Thyroid gland (tissue), 4 donors: Measurements from ENCODE around the gene PAM. TPM values are rescaled to one million over a fixed set of nuclear protein-coding genes. Genes with fewer than 3 reads are reported as not detected.

Experiments
- DNase-seq, 2 donors: peaks; one replicate each; pipeline ENCODE4 v3.0.0-alpha.2; 2019
- H3K27ac ChIP-seq, 3 donors: fragments of 200-600 bp; sonication (generic); 1 replicate in 2 of 3; 2 replicates in 1 of 3; pipeline ENCODE4 v1.5.1; 2016 to 2019; ENCODE audit warnings: mild to moderate bottlenecking in 1 of 3, moderate library complexity in 1 of 3
- H3K27me3 ChIP-seq: fragments of 200-600 bp; sonication (generic); one replicate; pipeline ENCODE4 v1.5.1; 2019
- H3K36me3 ChIP-seq, 2 donors: fragments of 200-600 bp; sonication (generic); one replicate each; pipeline ENCODE4 v1.5.1; 2016 to 2019
- H3K4me1 ChIP-seq, 2 donors: fragments of 200-600 bp; sonication (generic); one replicate each; pipeline ENCODE4 v1.5.1; 2017 to 2019
- H3K4me3 ChIP-seq, 3 donors: fragments of 200-600 bp; sonication (generic); replicated peaks in 1 of 3; 1 replicate in 2 of 3; 2 replicates in 1 of 3; pipeline ENCODE4 v1.5.1; 2016; ENCODE audit warnings: mild to moderate bottlenecking in 1 of 3
- H3K9me3 ChIP-seq: fragments of 200-600 bp; sonication (generic); one replicate; pipeline ENCODE4 v1.5.1; 2017
- POLR2A ChIP-seq, 2 donors: fragments of 450-650 bp; IDR thresholded peaks; one replicate each; pipeline ENCODE4 v1.6.1; 2017; ENCODE audit warnings: antibody characterized with exemption in 2 of 2, mild to moderate bottlenecking in 2 of 2, moderate library complexity in 1 of 2
- WGBS, 2 donors: methylation state at CpG; one replicate each; pipeline ENCODE4 v1.1.5; 2017; 5-methylcytosine and 5-hydroxymethylcytosine counted together
- intact Hi-C: fragments of 100-400 bp; cut with DNase I; formaldehyde crosslinking; loops from one replicate; pipeline ENCODE4 v1.15.1; 2023
- total RNA-seq, 4 donors: library from RNA; depleted of rRNA; stranded (reverse); fragments of >200 nt; gene quantifications; one replicate each; pipeline ENCODE4 v1.2.3, GENCODE V29; 2016
- TF ChIP-seq, protein P1 (sequence below), 6 experiments: fragments of 200-600 bp in 3 of 6; fragments of 450-650 bp in 3 of 6; sonication (generic) in 3 of 6; IDR thresholded peaks; one replicate each; pipeline ENCODE4 v1.5.1; 2016 to 2019; ENCODE audit warnings: antibody characterized with exemption in 6 of 6, mild to moderate bottlenecking in 2 of 6, inconsistent platforms in 1 of 6, moderate library complexity in 1 of 6

The PAM gene
- total RNA-seq, 4 donors from 2014 or later = 175 to 250 (median 202) TPM

DNA sequence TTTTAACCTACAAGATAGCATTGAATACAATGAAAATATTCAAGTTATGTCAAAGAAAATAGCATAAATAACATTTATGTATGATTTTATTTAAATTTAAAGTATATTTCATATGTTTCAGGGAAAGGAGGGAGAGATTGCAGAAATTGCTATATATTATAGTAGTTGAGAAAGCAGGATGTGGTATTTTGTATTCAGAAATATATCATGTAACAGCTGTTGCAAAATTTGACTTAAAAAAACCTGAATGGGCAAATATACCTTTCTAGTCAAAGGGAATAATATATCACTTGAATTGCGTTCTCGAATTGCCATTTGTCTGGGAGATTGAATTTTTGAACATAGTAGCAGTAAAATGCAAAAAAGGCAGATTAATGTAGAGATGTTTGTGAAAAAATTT, 80.6 kb downstream of the PAM start:
- 85 to 93% methylated on average over 2 of the region's 2 CpGs for WGBS, 2 donors
- no peaks in the 10 kb centered on the region for H3K4me1 ChIP-seq

DNA sequence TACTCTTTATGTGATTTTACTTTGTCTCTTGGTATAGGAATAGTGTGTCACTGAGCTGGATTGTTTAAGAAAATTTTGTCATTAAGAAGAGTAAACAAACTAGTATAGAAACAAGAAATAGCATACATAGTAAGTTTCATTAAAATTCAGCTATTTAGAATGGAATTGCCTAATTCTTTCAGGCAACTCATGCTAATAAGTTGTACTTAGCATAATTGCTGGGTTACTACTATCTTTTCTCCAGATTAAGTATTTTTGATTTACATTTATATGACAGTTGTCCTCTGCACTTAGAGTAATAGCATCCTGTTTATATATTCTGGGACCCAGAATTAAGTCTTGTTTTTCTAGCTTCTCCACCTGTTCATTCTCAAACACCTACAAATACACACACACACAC, 85.9 kb downstream of the PAM start:
- Histone ChIP-seq H3K36me3 (no peaks in the 10 kb centered on the region), H3K27ac (no peak overlapping the region), H3K4me1 (no peaks in the 10 kb centered on the region), H3K27me3 (no peaks in the 10 kb centered on the region), H3K9me3 (no peaks in the 10 kb centered on the region), H3K4me3 (no peak overlapping the region)
- intact Hi-C loops = no loop called here
- no peak for TF ChIP-seq POLR2A (IDR thresholded peaks at IDR 0.05)
- TF ChIP-seq, protein P1, sequence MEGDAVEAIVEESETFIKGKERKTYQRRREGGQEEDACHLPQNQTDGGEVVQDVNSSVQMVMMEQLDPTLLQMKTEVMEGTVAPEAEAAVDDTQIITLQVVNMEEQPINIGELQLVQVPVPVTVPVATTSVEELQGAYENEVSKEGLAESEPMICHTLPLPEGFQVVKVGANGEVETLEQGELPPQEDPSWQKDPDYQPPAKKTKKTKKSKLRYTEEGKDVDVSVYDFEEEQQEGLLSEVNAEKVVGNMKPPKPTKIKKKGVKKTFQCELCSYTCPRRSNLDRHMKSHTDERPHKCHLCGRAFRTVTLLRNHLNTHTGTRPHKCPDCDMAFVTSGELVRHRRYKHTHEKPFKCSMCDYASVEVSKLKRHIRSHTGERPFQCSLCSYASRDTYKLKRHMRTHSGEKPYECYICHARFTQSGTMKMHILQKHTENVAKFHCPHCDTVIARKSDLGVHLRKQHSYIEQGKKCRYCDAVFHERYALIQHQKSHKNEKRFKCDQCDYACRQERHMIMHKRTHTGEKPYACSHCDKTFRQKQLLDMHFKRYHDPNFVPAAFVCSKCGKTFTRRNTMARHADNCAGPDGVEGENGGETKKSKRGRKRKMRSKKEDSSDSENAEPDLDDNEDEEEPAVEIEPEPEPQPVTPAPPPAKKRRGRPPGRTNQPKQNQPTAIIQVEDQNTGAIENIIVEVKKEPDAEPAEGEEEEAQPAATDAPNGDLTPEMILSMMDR (IDR thresholded peaks at IDR 0.05) = no peak
- no peak for DNase-seq

More for the DNA sequence above, 80.6 kb downstream of the PAM start:
- no peak for DNase-seq
- no peaks in the 10 kb centered on the region for H3K9me3 ChIP-seq
- TF ChIP-seq POLR2A (IDR thresholded peaks at IDR 0.05) = no peak
- TF ChIP-seq, protein P1 (IDR thresholded peaks at IDR 0.05) = no peak
- no peak overlapping the region for H3K4me3 ChIP-seq
- intact Hi-C loops = no loop called here
- H3K27ac ChIP-seq = no peak overlapping the region
- H3K27me3 ChIP-seq = no peaks in the 10 kb centered on the region
- H3K36me3 ChIP-seq = no peaks in the 10 kb centered on the region

DNA sequence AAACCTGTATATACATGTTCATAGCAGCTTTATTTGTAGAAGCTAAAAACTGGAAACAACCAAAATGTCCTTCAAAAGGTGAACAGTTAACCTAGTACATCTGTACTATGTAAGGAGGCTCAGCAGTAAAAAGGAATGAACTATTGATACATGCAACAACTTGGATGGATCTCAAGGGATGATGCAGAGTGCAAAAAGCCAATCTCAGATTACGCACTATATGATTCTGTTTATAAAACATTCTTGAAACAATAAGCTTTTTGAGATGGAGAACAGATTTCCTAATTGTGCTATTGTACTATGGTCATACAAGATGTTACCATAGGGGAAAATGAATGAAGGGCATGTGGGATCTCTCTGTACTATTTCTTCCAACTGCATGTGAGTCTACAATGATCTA, 88.9 kb downstream of the PAM start:
- Histone ChIP-seq H3K36me3 (no peaks in the 10 kb centered on the region), H3K27ac (no peak overlapping the region), H3K27me3 (no peaks in the 10 kb centered on the region), H3K9me3 (no peaks in the 10 kb centered on the region), H3K4me1 (no peaks in the 10 kb centered on the region), H3K4me3 (no peak overlapping the region)
- WGBS, 2 donors = 100% methylated on average over 1 of the region's 1 CpG
- DNase-seq = no peak
- no peak for TF ChIP-seq POLR2A (IDR thresholded peaks at IDR 0.05)
- TF ChIP-seq, protein P1 (IDR thresholded peaks at IDR 0.05) = no peak
- intact Hi-C loops = no loop called here

DNA sequence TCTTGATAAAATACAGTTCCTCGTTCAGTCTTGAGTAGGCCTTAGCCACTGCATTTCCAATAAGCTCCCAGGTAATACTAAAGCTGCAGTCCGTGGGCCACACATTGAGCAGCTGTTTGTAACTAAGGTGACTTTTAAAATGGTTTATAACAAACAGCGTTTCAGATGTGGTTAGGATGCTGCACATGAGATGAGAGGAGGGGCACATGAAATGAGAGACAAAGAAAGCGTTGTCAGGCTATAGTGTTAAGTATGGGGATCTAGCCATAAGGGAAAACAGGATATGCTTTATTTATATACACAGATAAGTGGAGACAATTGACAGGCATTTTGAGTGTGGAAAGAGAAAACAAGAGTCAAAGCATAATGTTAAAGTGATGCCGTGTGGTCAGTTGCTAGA, 89.9 kb downstream of the PAM start:
- Histone ChIP-seq H3K27ac (no peak overlapping the region), H3K4me3 (no peak overlapping the region), H3K4me1 (no peaks in the 10 kb centered on the region), H3K27me3 (no peaks in the 10 kb centered on the region), H3K36me3 (no peaks in the 10 kb centered on the region), H3K9me3 (no peaks in the 10 kb centered on the region)
- DNase-seq = no peak
- TF ChIP-seq, protein P1 (IDR thresholded peaks at IDR 0.05) = no peak
- TF ChIP-seq POLR2A (IDR thresholded peaks at IDR 0.05) = no peak
- intact Hi-C loops = no loop called here
- 78 to 81% methylated on average over 5 of the region's 5 CpGs for WGBS, 2 donors

DNA sequence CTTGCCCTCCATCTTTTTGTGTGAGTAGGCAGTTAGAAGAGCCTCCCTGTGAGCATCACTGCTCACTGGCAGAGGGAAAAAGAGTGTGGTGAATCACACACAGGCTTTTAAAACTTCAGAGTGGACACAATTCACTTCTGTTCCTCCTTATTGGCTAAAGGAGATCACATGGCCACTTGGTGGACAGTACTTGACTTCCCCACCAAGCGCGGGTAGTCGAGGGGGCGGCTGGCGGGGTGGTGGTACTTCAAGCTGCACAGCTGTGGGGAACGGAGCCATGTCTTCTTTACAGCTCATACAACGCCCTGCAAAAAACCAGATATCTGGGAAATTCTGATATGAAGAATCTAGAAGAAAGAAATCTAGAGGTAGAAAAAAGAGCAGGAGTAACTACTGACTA, 95.4 kb downstream of the PAM start:
- DNase-seq = no peak
- 90 to 93% methylated on average over 7 of the region's 7 CpGs for WGBS, 2 donors
- H3K27ac ChIP-seq = no peak overlapping the region
- no peaks in the 10 kb centered on the region for H3K9me3 ChIP-seq
- no peak overlapping the region for H3K4me3 ChIP-seq
- intact Hi-C loops = no loop called here
- H3K27me3 ChIP-seq = no peaks in the 10 kb centered on the region
- H3K4me1 ChIP-seq = no peaks in the 10 kb centered on the region
- TF ChIP-seq, protein P1 (IDR thresholded peaks at IDR 0.05) = no peak
- no peak for TF ChIP-seq POLR2A (IDR thresholded peaks at IDR 0.05)
- H3K36me3 ChIP-seq = no peaks in the 10 kb centered on the region
